ENCODE results near the gene ANGPT4. TPM values are rescaled to one million over a fixed set of nuclear protein-coding genes. Genes with fewer than 3 reads are reported as not detected.

Gene ANGPT4
- total and polyA plus RNA-seq, 10 of the 15 experiments (the other 5 are each of a cell fraction or from before 2014, with no cell fraction given): 0.01 to 0.16 TPM; not detected in 8

- Histone ChIP-seq H3K9me3 (replicated peaks; ENCODE audit: control insufficient read depth, insufficient read depth, low read length) (no peaks in the 10 kb centered on the region), H3K36me3 (ENCODE audit: control insufficient read depth in 2 of 2, insufficient read depth in 2 of 2, low read length in 1 of 2) (no peaks in the 10 kb centered on the region), H3K4me1 (ENCODE audit: control insufficient read depth, insufficient read depth, low read length) (peaks cover 16% of the 10 kb centered on the region), H3K9ac (ENCODE audit: control insufficient read depth, insufficient read depth, low read length) (no peak overlapping the region), H4K20me1 (ENCODE audit: control insufficient read depth, insufficient read depth) (no peaks in the 10 kb centered on the region), H3K27me3 (replicated peaks in 1 of 2; ENCODE audit: control insufficient read depth in 2 of 2, insufficient read depth in 2 of 2, low read length in 1 of 2) (no peaks in the 10 kb centered on the region), H3K4me3 (no peak overlapping the region), H3K79me2 (ENCODE audit: control insufficient read depth, insufficient read depth, low read length) (peaks cover 16% of the 10 kb centered on the region), H3K4me2 (ENCODE audit: control insufficient read depth, insufficient read depth) (no peak overlapping the region), H2AFZ (ENCODE audit: control insufficient read depth, low read depth, low read length) (no peak overlapping the region), H3K27ac (ENCODE audit: control insufficient read depth, insufficient read depth) (no peak overlapping the region)
- in situ Hi-C loops (cut with MboI) (loop anchor here (5.0 kb wide), 1 partner anchor 285 kb away; the partner anchor contains the start of gene PSMF1), intact Hi-C loops (cut with micrococcal nuclease; ENCODE audit: unreplicated experiment) (no loop called here)
- FAIRE-seq (no peak), ATAC-seq (no peak), DNase-seq (ENCODE audit: low read depth, low spot score) (no peak)
- ChIA-PET SMC1A (ENCODE audit: uncharacterized antibody, unreplicated experiment) (interaction anchor here (3.3 kb wide), 1 partner anchor 123 kb away, joined by 18 read pairs; no protein-coding TSS in a partner anchor), POLR2A (interaction anchor here (1.3 to 1.5 kb wide), 2 partner anchors 35 to 289 kb away, joined by 3 read pairs; no protein-coding TSS in a partner anchor), CTCF (interaction anchor here (1.2 to 3.5 kb wide), 5 partner anchors 16 to 382 kb away, joined by 3 to 27 read pairs (median 3); no protein-coding TSS in a partner anchor), RAD21 (ENCODE audit: unreplicated experiment) (interaction anchor here (1.2 kb wide), 1 partner anchor 124 kb away, joined by 3 read pairs; no protein-coding TSS in a partner anchor)
- WGBS (ENCODE audit: insufficient coverage, insufficient replicate concordance, low lambda C conversion rate, missing lambda C conversion rate): 94% methylated on average over 3 of the region's 3 CpGs
- no TSS peak for BruUV-seq (replicated peaks)
- TF ChIP-seq, protein P1, sequence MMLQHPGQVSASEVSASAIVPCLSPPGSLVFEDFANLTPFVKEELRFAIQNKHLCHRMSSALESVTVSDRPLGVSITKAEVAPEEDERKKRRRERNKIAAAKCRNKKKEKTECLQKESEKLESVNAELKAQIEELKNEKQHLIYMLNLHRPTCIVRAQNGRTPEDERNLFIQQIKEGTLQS (IDR thresholded peaks at IDR 0.05; ENCODE audit: borderline replicate concordance, extremely low read depth, low read depth, low read length): no peak
- TF ChIP-seq RELA (IDR thresholded peaks at IDR 0.05; ENCODE audit: borderline replicate concordance, partially characterized antibody) (no peak), KAT2A (conservative IDR thresholded peaks at IDR 0.05; ENCODE audit: control insufficient read depth, low read depth, low read length) (no peak), ELK1 (IDR thresholded peaks at IDR 0.05; ENCODE audit: low read depth, low read length) (no peak), YBX1 (IDR thresholded peaks at IDR 0.05) (no peak), MYC (IDR thresholded peaks at IDR 0.05; ENCODE audit: insufficient read depth, insufficient read length, insufficient replicate concordance, low read length, severe bottlenecking) (no peak), GABPA (IDR thresholded peaks at IDR 0.05; ENCODE audit: low read depth) (no peak), SKIL (IDR thresholded peaks at IDR 0.05; ENCODE audit: low read depth, poor library complexity, severe bottlenecking) (no peak), YY1 (IDR thresholded peaks at IDR 0.05; ENCODE audit: low read depth, low read length) (no peak), HCFC1 (IDR thresholded peaks at IDR 0.05; ENCODE audit: low read length) (no peak), IRF4 (IDR thresholded peaks at IDR 0.05; ENCODE audit: low read depth, low read length) (no peak), NR2C2 (IDR thresholded peaks at IDR 0.05; ENCODE audit: borderline replicate concordance, control insufficient read depth, insufficient read length, low read depth) (no peak)
- TF ChIP-seq, protein P2, sequence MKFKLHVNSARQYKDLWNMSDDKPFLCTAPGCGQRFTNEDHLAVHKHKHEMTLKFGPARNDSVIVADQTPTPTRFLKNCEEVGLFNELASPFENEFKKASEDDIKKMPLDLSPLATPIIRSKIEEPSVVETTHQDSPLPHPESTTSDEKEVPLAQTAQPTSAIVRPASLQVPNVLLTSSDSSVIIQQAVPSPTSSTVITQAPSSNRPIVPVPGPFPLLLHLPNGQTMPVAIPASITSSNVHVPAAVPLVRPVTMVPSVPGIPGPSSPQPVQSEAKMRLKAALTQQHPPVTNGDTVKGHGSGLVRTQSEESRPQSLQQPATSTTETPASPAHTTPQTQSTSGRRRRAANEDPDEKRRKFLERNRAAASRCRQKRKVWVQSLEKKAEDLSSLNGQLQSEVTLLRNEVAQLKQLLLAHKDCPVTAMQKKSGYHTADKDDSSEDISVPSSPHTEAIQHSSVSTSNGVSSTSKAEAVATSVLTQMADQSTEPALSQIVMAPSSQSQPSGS (IDR thresholded peaks at IDR 0.05; ENCODE audit: low read length): no peak
- TF ChIP-seq, protein P3, sequence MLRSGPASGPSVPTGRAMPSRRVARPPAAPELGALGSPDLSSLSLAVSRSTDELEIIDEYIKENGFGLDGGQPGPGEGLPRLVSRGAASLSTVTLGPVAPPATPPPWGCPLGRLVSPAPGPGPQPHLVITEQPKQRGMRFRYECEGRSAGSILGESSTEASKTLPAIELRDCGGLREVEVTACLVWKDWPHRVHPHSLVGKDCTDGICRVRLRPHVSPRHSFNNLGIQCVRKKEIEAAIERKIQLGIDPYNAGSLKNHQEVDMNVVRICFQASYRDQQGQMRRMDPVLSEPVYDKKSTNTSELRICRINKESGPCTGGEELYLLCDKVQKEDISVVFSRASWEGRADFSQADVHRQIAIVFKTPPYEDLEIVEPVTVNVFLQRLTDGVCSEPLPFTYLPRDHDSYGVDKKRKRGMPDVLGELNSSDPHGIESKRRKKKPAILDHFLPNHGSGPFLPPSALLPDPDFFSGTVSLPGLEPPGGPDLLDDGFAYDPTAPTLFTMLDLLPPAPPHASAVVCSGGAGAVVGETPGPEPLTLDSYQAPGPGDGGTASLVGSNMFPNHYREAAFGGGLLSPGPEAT (IDR thresholded peaks at IDR 0.05; ENCODE audit: low read depth): no peak
Observed at GRCh38 chr20:831956-832355, 84.2 kb downstream of the ANGPT4 start.
